H54 (cell line): Measurements from ENCODE around the gene FAM20A.

ENCODE experiments used
- DNase-seq: peaks from one replicate; pipeline ENCODE4 v3.0.0; 2011; ENCODE audit warnings: low spot score, mixed read lengths; ENCODE audit not compliant: insufficient read length
- FAIRE-seq: peaks from 3 replicates; lab custom pipeline; 2011; peaks lifted over from hg19 to GRCh38; lab: Jason Lieb, UNC
- POLR2A ChIP-seq: IDR thresholded peaks from 2 replicates; pipeline ENCODE4 v1.6.1; 2011; ENCODE audit warnings: low read depth, mild to moderate bottlenecking, low read length

The FAM20A gene

DNA sequence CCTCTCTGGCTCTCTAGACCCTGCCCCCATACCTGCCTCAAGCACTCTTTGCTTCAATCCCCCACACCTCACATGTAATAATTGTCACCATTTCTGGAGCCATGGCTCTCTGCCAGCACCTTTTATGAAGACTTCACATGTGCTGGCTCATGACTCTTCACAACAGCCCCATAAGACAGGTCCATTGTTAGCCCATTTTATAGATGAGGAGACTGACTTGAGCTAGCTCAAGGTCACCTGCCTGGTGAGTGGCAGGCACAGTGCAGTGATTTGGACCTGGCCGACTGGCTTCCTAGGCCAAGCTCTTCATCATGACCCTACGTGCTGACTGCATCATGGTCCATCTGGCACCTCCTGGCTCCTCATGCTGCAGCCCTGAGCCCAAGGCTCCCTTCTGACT lies 25.0 kb downstream of the FAM20A start:
- no peak for DNase-seq
- no peak for TF ChIP-seq POLR2A
- FAIRE-seq: no peak

- no peak for FAIRE-seq
- no peak for TF ChIP-seq POLR2A
- DNase-seq: no peak
Measured at GRCh38 chr17:68573338-68573737, 27.8 kb downstream of the FAM20A start.

DNA sequence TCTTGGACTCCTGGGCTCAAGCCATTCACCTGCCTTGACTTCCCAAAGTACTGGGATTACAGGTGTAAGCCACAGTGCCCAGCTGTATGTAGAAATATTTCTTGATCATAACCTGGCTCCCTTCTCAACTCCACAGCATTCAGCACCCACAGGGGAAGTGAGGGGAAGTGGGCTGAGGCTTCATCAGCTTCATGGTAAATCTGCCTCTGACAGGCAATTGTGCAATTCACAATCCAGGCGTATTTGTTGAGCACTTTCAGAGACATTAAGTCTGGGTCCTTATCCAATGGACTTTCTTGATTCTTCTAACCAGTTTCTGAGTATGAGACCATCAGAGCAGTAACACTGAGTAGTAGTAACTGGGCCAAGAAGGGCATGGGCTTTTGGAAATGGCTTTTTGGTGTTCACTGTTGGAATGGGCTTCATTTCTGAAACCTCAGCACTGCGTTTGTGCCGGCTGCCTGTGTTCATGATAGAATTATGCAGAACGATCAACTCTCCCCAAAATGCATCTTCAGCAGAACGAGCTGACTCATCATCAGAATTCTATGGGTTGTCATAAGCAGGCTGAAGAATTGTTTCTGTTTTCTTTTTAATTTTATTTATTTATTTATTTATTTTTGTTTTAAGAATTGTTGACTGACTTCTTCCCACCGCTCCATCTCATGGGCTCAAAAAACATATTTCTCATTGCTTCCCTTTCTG lies 28.9 kb downstream of the FAM20A start:
- DNase-seq: no peak
- TF ChIP-seq POLR2A: no peak
- FAIRE-seq: no peak

DNA sequence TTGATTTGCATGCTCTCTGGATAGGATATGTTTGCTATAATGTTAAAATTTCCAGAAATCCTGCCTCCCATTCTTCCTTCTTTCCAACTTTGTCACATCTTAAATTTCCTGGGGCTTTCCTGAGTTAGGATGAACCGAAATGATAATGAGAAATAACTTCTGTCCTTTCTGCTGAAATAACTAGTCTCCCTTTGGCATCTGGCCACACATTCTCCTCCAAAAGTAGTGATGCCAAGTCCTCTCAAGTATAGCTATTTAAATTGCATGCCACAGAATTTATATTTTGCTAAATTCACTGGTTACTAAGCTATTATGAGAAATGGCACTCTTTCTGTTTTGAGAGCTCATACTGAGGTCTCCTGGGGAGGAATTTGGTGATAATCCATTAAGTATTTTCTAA lies 30.6 kb downstream of the FAM20A start:
- DNase-seq (no peak), FAIRE-seq (no peak)
- TF ChIP-seq POLR2A: no peak

- TF ChIP-seq POLR2A: no peak
- DNase-seq (no peak), FAIRE-seq (no peak)
Measured at GRCh38 chr17:68569346-68569745, 31.8 kb downstream of the FAM20A start.

GRCh38 chr17:68568581-68568980 lies 32.6 kb downstream of the FAM20A start:
- DNase-seq (no peak), FAIRE-seq (no peak)
- no peak for TF ChIP-seq POLR2A

- DNase-seq: no peak
- FAIRE-seq: no peak
- TF ChIP-seq POLR2A: no peak
Measured at GRCh38 chr17:68567581-68567980, 33.6 kb downstream of the FAM20A start.

DNA sequence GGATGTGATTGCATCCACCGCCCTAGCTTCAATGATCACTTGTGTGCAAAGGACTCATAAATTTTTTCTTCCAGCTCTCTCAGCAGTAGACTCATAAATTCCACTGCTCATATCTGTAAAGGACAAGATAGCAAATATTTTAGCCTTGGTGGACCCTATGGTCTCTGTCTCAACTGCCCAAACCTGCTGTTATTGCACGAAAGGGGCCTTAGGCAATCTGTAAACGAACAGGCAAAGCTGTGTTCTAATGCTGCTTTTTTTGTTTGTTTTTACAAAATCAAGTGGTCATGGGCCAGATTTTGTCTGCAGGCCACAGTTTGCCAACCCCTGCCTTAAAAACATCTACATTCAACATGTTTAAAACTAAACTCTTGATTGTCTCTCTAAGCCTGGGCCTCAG lies 34.1 kb downstream of the FAM20A start:
- FAIRE-seq (no peak), DNase-seq (no peak)
- no peak for TF ChIP-seq POLR2A

DNA sequence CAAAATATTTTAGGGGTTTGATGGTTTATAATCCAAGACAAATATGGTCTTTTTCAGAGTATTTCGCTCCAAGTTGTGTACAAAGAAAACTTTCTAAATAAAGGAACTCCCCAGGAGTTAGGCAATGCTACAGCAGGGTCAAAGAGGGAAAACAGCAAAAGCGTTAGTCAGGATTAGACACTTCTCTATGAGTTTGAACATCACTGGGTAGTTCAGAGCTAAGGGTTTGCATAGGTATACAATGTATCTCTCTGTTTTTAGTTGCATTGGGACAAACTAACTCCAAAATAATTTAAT lies 34.8 kb downstream of the FAM20A start:
- FAIRE-seq (no peak), DNase-seq (no peak)
- no peak for TF ChIP-seq POLR2A

GRCh38 chr17:68565661-68566441 lies 35.3 kb downstream of the FAM20A start:
- no peak for TF ChIP-seq POLR2A
- FAIRE-seq (no peak), DNase-seq (no peak)

- no peak for TF ChIP-seq POLR2A
- FAIRE-seq (no peak), DNase-seq (no peak)
Measured at GRCh38 chr17:68564415-68565111, 36.6 kb downstream of the FAM20A start.

DNA sequence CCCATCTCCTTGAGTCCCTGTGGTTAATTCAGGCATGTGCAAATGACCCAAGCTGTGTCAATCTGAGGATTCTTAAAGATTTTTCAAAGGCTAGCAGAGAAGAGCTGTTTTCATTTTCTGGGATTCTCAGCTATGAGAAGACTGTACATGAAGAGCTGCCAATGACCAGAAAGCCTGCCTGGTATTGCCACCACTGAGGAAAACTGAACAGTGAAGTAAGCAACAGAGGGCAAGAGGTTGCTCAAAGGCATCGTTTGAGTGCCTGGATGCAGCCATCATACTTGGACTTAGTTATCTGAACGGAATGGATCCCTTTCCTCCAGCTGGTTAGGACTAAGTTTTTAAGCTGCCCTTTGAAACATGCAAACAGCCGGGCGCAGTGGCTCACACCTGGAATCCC lies 38.4 kb downstream of the FAM20A start:
- no peak for TF ChIP-seq POLR2A
- DNase-seq (no peak), FAIRE-seq (no peak)

DNA sequence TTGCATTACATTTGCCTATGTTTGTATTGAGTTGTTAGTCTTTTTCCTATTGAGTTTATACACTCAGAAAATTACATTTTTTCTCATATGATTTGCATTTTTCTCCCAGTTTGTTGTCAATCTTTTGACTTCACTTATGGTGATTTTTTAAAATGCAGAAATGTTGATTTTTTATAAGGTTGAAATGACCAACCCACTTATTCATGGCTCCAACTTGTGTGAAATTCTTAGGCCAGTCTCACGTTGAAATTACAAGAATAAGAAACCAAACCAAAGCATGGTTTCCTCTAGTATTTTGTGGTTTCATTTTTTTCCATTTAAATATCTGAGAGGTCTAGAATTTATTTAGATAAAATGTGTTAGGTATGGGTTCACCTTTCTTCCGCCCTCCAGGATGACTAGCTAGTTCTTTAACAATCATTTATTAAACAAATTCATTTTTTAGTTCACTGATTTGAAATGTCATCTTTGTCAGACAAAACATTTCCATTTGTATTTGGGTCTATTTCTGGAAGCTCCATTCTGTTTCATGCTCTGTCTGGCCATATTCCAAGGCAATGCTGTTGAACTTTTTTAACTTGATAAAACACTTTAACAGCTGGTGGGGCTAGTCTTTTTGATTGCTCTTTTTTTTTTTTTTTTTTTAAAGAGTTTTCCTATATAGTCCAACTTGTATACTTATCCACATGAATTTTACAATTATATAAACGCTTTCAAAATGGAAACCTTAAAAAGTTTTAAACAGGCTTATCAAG lies 40.0 kb downstream of the FAM20A start:
- no peak for TF ChIP-seq POLR2A
- DNase-seq (no peak), FAIRE-seq (no peak)

DNA sequence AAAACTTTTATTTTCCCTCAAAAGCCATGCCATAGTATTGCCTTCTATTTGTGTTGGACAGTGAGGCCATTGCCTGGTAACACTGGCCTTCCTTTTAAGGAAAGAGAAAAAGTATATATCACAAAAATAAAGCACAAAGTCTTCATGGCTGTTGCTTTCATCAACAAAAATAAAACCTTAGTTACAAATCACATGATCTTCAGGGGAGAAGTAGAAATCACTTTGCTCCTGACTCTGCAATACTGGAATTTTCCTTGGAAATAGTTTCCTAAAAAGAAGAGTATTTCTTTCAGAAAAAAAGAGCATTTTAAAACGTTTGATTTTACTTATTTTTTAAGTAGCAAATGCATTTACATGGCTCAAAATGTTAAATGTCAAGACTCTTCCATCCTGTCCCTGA lies 41.9 kb downstream of the FAM20A start:
- TF ChIP-seq POLR2A: no peak
- FAIRE-seq: no peak
- no peak for DNase-seq
